Activated T-helper 1 cell treated with anti-CD3 and anti-CD28 coated beads, Interleukin-2, amount 50 U/mL, for 16 hours (primary cell): ENCODE results near the gene CSNK2A1.
A peak's percentile ranks its signal among the peaks of the same experiment; 100 is the strongest.
"Not testable (repeated sequence)": the region's sequence is repeated elsewhere in the genome, so short reads cannot be mapped to it uniquely, and the experiment has no call there.

Experiments used
- DNase-seq, 2 donors: peaks; one replicate each; pipeline ENCODE4 v3.0.0-alpha.2; 2020; ENCODE audit warnings: low read depth in 1 of 2, low spot score in 1 of 2

CSNK2A1 gene

DNA sequence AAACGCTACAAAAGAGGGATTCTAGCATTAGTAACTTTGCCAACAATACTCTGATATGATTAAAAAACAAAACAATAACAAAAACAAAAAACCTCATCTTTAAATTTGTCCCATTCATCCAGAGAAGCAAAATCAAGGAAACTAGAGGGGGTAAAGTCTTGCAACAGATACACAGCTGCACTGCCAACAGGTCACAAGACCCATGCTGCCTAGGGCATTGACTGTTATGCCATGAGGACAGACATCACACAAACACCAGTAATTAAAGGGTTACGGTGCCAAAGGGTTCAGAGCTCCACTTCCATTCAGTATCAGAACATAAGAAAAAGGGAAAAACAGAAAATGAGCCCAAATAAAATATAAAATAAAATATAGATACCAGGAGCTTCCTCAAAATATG lies 82.9 kb downstream of the CSNK2A1 start:
- no peak for DNase-seq

DNA sequence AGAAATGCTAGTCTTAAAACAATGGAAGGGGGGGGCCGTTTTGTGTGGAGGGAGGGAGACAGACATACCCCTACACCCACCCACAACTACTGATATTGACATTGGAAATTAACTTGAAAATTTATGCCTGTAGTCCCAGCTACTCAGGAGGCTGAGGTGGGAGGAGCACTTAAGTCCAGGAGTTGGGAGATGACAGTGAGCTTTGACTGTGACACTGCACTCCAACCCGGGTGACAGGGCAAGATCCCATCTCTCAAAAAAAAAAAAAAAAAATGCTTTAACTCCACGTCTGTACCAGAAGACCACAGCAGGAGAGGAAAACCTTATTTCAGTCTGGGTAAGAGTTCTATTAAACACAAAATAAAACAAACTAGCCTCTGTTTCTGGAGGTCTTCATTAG lies 83.4 kb downstream of the CSNK2A1 start:
- DNase-seq: no peak

DNA sequence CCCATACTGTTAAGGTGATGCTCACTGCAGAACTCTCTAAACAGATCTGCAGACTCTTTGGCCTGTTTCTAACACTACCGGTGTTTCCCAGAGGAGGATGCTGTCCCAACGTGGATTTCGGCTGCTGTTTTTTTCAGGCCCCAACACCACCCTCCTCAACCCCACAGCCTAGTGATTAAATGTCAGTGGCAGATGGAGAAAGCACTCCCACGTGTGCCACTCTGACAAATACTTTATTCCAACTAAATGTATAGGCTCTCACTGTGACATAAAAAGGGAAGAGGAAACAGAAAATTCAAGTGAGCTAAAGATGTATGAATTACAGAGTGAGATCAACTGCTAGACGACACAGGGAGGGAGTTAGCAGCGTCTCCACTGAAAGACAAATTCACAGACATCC lies 84.8 kb downstream of the CSNK2A1 start:
- DNase-seq: no peak

DNA sequence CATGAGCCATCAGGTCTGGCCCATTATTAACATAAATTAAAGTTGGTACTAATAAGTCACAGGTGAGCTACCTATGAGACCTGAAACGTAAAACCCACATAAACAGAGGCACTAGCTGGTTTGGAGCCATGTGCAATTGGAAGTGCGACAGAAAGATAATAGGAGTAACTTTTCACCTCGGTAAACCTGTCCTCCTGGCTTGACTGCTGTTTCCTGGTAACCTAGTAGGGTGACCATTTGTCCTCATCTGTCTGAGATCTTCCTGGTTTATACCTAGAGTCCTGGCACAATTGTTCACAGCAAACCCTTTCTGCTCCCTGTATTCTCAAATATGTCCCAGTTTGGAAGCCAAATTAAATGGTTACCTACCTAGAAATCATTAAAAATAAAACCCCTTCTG lies 88.6 kb downstream of the CSNK2A1 start:
- no peak for DNase-seq

DNA sequence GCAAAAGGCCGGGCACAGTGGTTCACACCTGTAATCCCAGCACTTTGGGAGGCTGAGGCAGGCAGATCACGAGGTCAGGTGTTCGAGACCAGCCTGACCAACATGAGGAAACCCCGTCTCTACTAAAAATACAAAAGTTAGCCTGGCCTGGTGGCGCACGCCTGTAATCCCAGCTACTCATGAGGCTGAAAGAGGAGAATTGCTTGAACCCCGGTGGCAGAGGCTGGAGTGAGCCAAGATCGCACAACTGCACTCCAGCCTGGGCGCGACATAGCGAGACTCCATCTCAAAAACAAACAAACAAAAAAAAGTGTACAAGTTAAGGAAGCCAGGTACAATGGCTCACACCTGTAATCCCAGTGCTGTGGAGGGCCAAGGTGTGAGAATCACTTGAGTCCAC lies 91.6 kb downstream of the CSNK2A1 start:
- DNase-seq: not testable (repeated sequence)

DNA sequence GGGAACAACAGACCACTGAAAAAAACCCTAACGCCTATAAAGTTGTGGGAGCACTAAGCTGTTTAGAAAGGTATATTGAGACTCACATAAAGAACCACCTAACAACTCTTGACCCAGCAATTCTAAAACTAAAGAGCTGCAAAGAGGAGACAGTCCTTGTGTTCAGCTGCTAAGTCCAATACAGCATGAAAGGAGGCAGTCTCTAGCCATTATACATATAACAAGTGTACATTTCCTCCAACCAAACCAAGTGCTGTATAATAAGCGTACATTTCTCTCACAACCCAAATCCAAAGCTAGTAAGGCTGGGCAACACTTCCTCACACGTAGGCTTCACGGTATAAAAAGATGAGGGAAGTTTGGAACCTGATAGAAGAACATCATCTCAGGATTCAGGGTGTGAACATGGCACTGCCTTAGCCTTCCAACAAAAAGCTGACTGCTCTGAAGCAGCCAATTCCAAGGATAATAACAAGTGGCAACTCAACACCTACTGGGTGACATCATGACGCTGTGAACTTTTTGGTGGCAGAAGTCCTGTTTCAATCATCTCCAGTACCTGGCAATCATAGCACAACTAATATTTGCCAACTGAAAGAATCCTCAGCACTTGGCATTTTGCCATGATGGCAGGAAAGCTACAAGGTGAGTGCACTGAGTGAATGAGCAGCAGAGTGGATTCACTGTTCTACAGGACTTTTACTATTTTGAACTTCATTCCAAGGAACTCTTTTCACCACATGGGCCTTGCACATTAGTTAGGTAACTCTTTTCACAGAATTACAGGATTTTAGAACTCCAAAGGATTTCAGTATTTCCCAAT lies 97.9 kb downstream of the CSNK2A1 start:
- DNase-seq: no peak

DNA sequence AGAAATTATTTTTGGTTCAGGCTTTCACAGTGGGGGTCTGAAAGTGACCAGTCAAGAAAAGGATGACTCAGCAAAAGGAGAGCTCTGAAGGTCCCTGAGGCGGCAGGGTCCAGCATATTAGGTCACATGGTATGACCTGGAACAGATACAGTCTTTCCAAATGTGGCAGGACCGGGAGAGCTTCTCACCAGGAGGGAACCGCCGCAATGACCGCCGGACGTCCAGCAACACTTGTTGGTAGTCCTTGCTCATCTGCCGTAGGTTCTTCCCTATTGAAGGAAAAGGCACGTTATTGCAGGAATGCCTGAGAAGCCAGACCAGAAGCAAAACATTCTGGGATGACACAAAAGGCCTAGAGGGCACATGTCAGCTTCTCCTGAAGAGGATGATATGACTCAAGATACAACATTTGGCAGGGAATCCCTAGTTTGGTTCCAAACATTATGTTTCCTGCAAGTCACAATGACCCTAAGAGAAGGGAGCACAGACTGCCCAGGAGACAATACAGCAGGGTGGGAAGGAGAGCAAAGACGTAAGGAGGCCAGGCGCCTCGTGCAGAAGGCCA lies 98.6 kb downstream of the CSNK2A1 start:
- DNase-seq: no peak

DNA sequence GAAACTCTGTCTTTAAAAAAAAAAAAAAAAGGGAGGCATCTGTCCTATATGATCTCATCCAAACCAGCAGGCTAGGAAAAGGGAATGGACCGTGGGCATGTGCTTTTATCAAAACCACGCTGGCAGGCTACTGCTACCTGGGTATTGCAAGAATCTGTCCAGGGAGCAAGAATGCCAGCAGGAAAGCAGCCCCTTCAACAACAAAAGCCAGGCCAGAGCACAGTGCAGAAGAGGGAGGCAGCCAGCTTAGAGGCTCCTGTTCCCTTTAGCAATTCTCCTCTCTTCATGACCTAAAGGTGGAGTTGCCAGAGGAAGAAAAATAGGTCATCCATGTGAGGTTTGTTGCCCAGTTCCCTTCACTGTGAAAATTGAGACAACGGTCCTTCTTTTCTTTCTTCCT lies 99.5 kb downstream of the CSNK2A1 start:
- no peak for DNase-seq

DNA sequence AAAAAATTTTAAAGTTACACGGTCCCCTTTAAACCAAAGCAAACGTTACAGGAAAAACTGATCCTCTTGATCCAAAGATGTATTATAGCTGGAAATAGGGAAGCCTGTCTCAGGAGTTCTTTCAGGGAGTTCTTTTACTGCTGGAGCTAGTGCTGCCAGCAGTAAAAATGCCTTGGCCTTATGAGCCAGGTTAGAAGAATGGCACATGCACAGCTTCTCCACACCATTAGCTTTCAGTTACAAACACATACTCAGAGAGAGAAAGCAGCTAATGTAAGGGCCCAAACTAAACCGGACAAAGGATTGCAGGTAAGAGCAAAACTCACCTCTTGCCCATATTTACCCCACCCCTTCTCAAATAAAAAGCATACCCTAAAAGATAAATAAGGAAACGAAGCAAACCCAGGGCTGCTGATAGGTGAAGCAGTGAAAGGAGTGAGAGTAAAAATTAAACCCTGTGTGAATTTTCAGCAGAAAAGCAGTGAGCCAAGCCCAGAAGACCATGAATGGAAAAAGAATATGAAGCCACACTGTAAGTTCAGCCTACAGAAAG lies 100.3 kb downstream of the CSNK2A1 start:
- no peak for DNase-seq

DNA sequence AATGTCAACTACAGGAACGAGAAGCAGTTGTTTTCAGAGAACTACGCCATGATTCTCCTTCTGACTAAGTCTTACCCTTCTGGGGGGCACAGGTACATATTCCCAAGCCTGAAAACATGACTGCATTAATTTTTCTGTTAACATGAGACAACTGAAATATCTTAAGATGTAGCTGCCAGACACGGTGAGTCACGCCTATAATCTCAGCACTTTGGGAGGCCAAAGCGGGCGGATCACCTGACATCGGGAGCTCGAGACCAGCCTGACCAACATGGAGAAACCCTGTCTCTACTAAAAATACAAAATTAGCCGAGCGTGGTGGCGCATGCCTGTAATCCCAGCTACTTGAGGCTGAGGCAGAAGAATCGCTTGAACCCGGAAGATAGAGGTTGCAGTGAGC lies 103.0 kb downstream of the CSNK2A1 start:
- no peak for DNase-seq

DNA sequence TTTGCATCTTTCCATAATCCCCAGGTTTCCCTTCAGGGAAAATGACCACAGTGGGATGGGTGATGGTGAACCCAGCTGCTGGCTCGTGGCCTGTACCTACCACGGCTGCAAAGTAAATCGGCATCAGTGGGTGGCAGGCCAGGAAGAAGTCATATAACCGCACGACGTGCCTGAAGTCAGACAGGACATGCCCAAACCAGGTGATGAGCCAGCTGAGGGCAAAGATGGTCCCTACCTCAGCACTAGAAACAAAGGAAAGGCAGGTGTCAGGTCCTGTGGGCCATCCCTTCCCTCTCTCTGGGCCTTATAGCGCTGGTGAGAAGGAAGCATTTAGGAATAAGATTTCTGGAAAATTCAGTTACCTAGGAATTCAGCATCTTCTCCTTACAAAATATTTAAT lies 103.4 kb downstream of the CSNK2A1 start:
- no peak for DNase-seq

DNA sequence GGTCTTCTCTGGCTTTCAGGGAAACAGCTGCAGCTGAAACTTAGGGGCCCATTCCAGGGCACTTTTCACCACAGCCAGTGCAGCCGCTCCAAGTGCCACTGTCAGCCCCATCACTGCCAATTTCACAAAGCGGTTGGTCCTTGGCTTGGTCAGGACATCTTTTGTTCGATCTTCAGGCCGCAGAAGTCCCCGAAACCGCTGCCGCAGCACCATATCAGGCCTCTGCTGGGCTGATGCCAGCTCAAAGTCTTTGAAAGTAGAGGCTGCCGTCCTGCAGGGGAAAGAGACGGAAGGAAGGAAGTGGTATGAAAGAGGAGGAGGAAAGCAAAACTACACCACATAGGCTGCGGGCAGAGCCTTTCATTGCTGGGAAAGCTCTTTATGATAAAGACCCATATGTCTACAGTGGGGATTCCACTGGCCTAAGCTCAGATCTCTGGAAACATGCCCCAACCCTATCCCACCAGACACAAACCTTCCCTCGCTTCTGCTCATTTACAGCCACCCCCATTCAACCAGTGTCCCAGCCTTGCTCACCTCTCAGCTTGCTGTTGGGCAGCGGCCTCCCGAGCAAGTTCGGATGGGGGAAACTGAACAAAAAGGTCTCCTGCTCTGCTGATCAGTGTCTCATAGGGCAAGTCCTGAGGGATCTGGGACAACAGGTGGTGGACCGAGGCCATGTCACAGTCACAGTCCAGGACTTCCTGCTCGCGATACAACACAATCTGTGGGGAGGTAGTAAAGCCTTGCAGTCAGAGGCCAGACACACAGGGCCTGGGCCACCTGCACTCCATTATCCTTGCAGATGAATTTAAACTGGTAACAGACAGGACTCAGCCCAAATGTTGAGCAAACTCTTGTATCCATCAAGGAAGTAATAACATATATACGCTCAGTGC lies 104.8 kb downstream of the CSNK2A1 start:
- DNase-seq: peak; percentile 24 to 36

DNA sequence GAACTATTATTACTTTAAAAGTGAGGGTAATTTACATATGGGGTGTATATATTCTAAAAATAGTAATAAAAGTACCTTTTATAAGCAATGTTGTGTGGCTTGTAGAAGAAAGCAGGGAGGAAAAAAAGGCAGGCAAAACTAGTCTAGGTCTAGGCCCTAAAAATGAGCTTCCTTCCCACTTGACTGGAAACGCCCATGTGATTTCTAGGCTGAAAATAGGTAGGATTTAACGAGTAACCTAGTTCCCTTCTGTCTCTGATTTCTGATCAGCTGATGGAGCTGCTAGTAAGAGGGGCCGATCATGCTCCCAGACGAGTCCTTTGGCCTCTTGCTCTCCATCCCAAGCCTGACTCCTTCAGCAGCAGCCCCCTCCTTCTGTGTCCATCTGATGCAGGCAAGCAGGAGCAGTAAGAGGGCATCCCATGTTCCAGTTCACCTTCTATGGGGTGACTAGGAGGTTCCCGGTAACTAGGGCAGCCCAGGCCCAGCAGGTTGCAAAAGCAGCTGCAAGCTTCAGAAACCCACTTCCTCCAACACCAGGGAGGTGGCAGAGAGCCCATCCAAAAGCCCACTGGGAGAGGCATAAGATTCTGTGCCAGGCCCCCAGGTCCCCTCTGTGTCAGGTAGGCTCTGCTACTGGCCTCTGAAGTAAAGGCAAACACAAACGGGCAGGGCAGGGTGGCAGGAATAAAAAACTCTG lies 105.7 kb downstream of the CSNK2A1 start:
- DNase-seq: no peak

DNA sequence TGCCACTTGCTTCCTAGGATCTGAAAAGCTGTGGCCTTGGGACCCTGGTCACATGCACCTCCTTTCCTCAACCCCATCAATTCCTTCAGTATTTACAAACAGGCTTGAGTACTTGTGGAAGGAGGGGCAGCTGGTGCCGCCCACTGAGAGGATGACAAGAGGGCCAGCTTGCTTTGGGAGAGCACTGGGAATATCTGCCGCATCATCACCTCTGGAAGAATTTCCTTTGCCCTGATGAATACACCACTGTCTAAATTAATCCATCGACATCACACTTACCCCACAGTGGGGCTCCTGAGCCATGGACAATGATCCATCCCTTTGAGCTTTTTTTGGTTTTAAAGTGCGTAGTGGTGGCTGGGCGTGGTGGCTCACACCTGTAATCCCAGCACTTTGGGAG lies 107.1 kb downstream of the CSNK2A1 start:
- DNase-seq: no peak

DNA sequence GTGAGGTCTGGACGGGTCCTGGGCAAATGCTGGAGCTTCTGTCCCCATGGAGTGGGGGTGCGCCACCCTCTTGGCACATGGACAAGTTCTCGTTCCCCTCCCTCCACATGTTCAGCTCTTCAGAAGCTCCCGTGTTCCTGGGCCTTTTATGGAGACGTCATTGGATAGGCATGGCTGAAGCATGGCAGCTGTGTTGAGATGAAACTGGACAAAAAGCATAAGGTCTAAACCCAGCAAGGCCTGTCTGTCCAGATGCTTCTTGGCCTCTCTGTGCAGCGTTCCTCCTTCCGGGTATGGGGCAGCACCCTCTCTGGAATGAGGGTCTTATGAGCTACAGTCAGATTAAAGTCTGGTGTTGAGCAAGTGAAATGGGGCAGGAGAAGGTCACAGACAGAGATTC lies 108.0 kb downstream of the CSNK2A1 start:
- no peak for DNase-seq

DNA sequence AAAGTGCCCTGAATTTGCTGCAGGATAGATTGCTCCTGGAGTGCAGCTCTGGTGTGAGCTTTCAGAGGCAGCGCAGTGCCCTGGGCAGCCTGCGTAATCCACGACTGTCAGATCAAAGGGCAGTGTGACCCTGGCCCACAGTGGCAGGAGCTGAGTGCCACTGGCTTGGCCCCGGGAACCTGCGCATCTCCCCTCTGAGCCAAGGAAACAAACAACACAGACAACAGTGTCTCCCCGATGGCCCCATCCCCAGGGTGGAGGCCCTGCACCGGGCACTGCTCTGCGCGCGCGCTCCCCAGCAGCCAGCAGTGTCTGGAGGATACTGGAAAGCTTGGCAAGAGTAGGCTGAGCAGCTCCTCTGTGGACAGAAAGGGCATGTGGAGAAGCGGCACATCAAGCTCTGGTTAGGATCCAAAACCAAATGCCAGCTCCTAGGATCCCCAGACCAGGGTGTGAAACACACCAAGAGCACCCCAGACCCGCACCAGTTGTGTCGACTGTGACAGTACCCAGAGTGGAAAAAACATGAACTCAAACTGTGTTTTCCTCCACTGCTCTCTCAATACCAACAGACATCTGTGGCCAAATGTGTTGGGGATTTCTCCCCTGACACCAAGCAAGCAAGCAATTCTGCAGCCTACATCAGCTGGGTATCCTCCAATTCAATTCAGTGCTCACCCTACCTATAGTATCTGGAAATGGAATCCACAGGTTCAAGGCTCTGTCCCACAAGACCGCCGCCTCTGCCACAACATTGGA lies 108.8 kb downstream of the CSNK2A1 start:
- no peak for DNase-seq

DNA sequence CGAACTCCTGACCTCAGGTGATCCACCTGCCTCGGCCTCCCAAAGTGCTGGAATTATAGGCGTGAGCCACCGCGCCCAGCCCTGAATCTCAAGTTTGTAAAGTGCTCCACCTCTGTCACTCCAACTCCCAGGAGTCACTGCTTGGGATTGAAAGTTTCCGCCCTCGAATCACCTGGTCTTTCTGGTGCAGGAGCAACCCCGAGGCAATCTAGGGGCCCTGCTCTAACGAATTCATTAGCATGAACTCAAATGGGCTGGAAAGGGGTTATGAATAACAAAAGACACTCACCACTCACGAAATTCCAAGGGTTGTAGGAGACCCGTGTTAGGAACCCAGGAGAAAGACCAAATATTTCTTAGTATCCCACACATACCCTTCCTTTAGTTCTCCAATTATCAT lies 109.4 kb downstream of the CSNK2A1 start:
- DNase-seq: no peak

DNA sequence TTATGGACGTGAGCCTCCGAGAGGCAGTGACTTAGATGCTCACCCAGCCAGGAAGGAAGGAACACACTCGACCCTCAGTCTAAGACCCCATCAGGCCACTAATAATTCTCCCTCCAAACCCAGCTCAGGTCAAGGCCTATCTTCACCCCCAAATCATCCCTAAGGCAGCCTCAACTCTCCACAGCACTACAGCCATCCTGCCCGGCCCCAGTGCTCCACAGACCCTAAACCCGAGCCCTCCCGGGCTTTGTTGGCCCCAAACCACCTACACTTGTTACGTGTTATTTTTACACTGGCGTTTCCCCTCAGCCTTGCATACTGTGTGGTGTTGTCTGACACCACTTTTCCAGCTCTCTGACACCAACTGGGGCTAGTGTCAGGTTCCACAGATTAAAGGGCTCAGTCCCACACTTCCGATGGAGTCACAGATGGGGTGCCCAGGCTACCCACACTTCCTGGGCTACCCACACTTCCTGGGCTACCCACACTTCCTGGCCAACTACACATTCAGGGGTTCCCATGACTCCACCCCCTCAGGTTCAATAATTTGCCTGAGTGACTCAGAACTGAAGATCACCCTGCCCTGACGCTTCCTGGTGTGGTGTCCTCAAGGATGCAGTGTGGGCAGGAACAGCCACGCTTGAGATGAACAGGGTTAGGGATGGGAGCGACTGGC lies 110.2 kb downstream of the CSNK2A1 start:
- peak in 1 of 2 donors; percentile 46 for DNase-seq

DNA sequence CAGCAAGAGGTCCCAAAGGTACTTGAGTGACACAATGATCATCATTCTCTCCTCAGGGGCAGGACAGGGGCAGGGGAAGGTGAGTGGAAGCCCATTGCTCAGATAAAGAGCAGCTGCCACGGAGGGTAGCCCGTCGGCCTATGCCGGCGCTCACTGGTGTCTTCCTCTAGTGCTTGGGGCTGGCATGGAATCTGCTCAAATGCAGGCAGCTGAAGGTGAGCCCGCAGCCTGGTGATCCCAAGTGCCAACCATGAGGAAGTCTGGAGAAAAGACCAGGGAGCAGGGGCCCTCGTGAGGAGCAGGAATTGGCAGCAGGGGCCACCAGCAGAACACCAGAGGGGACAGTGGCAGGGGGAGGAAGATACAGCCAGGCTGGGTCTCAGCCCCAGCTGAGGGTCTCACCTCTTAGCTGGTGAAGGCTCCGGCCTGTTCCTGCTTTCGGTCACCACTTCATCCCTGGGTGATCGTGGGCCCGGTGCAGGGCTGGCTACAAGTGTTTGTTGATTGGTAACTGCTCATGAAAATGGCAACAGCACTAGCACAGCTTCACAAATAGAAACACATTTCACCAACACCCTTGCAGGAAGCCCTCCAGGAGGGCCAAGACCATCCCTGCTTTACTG lies 110.8 kb downstream of the CSNK2A1 start:
- no peak for DNase-seq
